Naive thymus-derived CD8-positive, alpha-beta T cell (primary cell): Measurements from ENCODE around the gene MEFV. TPM values are rescaled to one million over a fixed set of nuclear protein-coding genes. Genes with fewer than 3 reads are reported as not detected.

ENCODE experiments used
- ATAC-seq, 2 donors: fragments of 150-1000 bp; cut with Tn5 transposase in 1 of 2; sonication (Bioruptor Pico), chemical (Tn5 transposase) in 1 of 2; 1 replicate in 1 of 2; 2 replicates in 1 of 2; pipeline ENCODE4 v1.10.0; 2021; ENCODE audit warnings: mild to moderate bottlenecking in 2 of 2, moderate library complexity in 2 of 2
- POLR2A ChIA-PET: fragments of 350-600 bp; sonication (Branson Sonifier 250); formaldehyde crosslinking; loops from one replicate; lab custom pipeline; 2021; ENCODE audit warnings: antibody characterized with exemption; lab: Charles Lee
- DNase-seq, 10 donors: peaks; one replicate each; pipeline versions ENCODE4 v3.0.0 to v3.0.0-alpha.2; 2020 to 2022
- H3K27ac Mint-ChIP-seq, 10 donors: one replicate each; pipeline ENCODE4 v1.8.0; 2020 to 2022; ENCODE audit warnings: mild to moderate bottlenecking in 10 of 10, mixed read lengths in 10 of 10, moderate library complexity in 4 of 10, inconsistent platforms in 1 of 10
- H3K27me3 Mint-ChIP-seq, 5 donors: one replicate each; pipeline ENCODE4 v1.8.0; 2021 to 2022; ENCODE audit warnings: mixed read lengths in 5 of 5
- H3K36me3 Mint-ChIP-seq, 3 donors: one replicate each; pipeline ENCODE4 v1.8.0; 2020 to 2022; ENCODE audit warnings: mixed read lengths in 3 of 3, mild to moderate bottlenecking in 2 of 3, inconsistent platforms in 1 of 3
- H3K4me1 Mint-ChIP-seq, 4 donors: one replicate each; pipeline ENCODE4 v1.8.0; 2021 to 2022; ENCODE audit warnings: mixed read lengths in 4 of 4
- H3K4me3 Mint-ChIP-seq, 10 donors: one replicate each; pipeline ENCODE4 v1.8.0; 2020 to 2022; ENCODE audit warnings: mild to moderate bottlenecking in 10 of 10, mixed read lengths in 10 of 10, moderate library complexity in 6 of 10, inconsistent platforms in 1 of 10
- H3K9me3 Mint-ChIP-seq, 9 donors: one replicate each; pipeline ENCODE4 v1.8.0; 2020 to 2022; ENCODE audit warnings: mixed read lengths in 9 of 9, mild to moderate bottlenecking in 3 of 9, inconsistent platforms in 1 of 9, moderate library complexity in 1 of 9
- polyA plus RNA-seq, 3 donors: library from polyadenylated mRNA; unstranded; fragments of 300-500 nt; fragmentation: Illumina TruSeq; gene quantifications; one replicate each; pipeline ENCODE4 v1.2.3, GENCODE V29; 2021
- total RNA-seq, 8 experiments: library from RNA in 2 of 8; stranded (reverse) in 2 of 8; gene quantifications; one replicate each; pipeline ENCODE4 v1.2.3 and lab custom pipeline; 2021 to 2026

MEFV gene, protein sequence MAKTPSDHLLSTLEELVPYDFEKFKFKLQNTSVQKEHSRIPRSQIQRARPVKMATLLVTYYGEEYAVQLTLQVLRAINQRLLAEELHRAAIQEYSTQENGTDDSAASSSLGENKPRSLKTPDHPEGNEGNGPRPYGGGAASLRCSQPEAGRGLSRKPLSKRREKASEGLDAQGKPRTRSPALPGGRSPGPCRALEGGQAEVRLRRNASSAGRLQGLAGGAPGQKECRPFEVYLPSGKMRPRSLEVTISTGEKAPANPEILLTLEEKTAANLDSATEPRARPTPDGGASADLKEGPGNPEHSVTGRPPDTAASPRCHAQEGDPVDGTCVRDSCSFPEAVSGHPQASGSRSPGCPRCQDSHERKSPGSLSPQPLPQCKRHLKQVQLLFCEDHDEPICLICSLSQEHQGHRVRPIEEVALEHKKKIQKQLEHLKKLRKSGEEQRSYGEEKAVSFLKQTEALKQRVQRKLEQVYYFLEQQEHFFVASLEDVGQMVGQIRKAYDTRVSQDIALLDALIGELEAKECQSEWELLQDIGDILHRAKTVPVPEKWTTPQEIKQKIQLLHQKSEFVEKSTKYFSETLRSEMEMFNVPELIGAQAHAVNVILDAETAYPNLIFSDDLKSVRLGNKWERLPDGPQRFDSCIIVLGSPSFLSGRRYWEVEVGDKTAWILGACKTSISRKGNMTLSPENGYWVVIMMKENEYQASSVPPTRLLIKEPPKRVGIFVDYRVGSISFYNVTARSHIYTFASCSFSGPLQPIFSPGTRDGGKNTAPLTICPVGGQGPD
- total RNA-seq: under 1 TPM; 0.41 to 0.60 TPM
- polyA plus RNA-seq: not detected
- 0 to 0.50 (median 0.13) reads per million in 6 experiments for total RNA-seq (lab: John Stamatoyannopoulos, UW)

- H3K9me3 Mint-ChIP-seq: no peaks in the 10 kb centered on the region
- H3K27me3 Mint-ChIP-seq: peaks cover 0 to 5% (median 3%) of the 10 kb centered on the region in 5 donors
- no peak for ATAC-seq
- POLR2A ChIA-PET: no interaction called here
- no peak for DNase-seq
- H3K27ac Mint-ChIP-seq: no peak within 1 kb of the TSS
- no peaks in the 10 kb centered on the region for H3K36me3 Mint-ChIP-seq
- H3K4me1 Mint-ChIP-seq: peaks cover 0 to 1% (median 0%) of the 10 kb centered on the region in 4 donors
- peak within 1 kb of the TSS in 1 of 10 donors; percentile 61 for H3K4me3 Mint-ChIP-seq
These were observed at the start of gene MEFV for GRCh38 chr16:3256146-3256865. TSS of gene MEFV (minus strand) at chr16:3256633. CDS start at chr16:3256587, 46 bp downstream.

- DNase-seq (no peak), ATAC-seq (no peak)
- Mint-ChIP-seq H3K4me3 (peak overlapping the region; percentile 75 to 90 (median 84)), H3K9me3 (peaks cover 0 to 80% (median 23%) of the 10 kb centered on the region in 9 donors), H3K27me3 (no peaks in the 10 kb centered on the region), H3K27ac (peak overlapping the region; percentile 37 to 94 (median 80)), H3K36me3 (peaks cover 29 to 78% (median 45%) of the 10 kb centered on the region in 3 donors), H3K4me1 (peaks cover 9 to 31% (median 20%) of the 10 kb centered on the region in 4 donors)
- POLR2A ChIA-PET: interaction anchor here (0.6 to 5.2 kb wide), 14 partner anchors 10 to 152 kb away, joined by 3 to 59 read pairs (median 6); partner anchors contain the start of genes ZNF174, ZNF263 and ZSCAN32
These were observed 49.6 kb upstream of the MEFV start for GRCh38 chr16:3306078-3306477.

GRCh38 chr16:3305109-3306068, 49.0 kb upstream of the MEFV start, which contains the start of the genes TIGD7 and ZNF75A:
TSS of gene TIGD7 (minus strand) at chr16:3305430. CDS start at chr16:3300614, 4,816 bp downstream.
TSS of gene ZNF75A (plus strand) at chr16:3305497. CDS start at chr16:3308429, 2,932 bp downstream.
- H3K36me3 Mint-ChIP-seq: peaks cover 34 to 78% (median 48%) of the 10 kb centered on the region in 3 donors
- peaks cover 5 to 79% (median 27%) of the 10 kb centered on the region in 9 donors for H3K9me3 Mint-ChIP-seq
- peak; percentile 93 to 96 for ATAC-seq
- peaks cover 9 to 31% (median 20%) of the 10 kb centered on the region in 4 donors for H3K4me1 Mint-ChIP-seq
- POLR2A ChIA-PET: interaction anchor here (0.6 to 5.2 kb wide), 25 partner anchors 10 to 281 kb away, joined by 3 to 59 read pairs (median 5); partner anchors contain the start of genes CLUAP1, OR1F1, ZNF174 and ZNF213
- peak within 1 kb of the TSS; percentile 37 to 94 (median 84) for H3K27ac Mint-ChIP-seq
- peak within 1 kb of the TSS; percentile 75 to 90 (median 84) for H3K4me3 Mint-ChIP-seq
- peak; percentile 67 to 93 (median 84) for DNase-seq
- no peaks in the 10 kb centered on the region for H3K27me3 Mint-ChIP-seq

- Mint-ChIP-seq H3K27ac (peak overlapping the region; percentile 37 to 93 (median 80)), H3K4me1 (peaks cover 9 to 31% (median 20%) of the 10 kb centered on the region in 4 donors), H3K9me3 (peaks cover 15 to 78% (median 37%) of the 10 kb centered on the region in 9 donors), H3K36me3 (peaks cover 44 to 78% (median 44%) of the 10 kb centered on the region in 3 donors), H3K4me3 (peak overlapping the region; percentile 75 to 90 (median 84)), H3K27me3 (no peaks in the 10 kb centered on the region)
- no peak for ATAC-seq
- no peak for DNase-seq
- POLR2A ChIA-PET: interaction anchor here (0.7 to 5.2 kb wide), 18 partner anchors 15 to 280 kb away, joined by 3 to 59 read pairs (median 4); partner anchors contain the start of genes CLUAP1, OR1F1, ZNF174 and ZNF213
These were observed 47.9 kb upstream of the MEFV start for GRCh38 chr16:3304370-3304769.

DNA sequence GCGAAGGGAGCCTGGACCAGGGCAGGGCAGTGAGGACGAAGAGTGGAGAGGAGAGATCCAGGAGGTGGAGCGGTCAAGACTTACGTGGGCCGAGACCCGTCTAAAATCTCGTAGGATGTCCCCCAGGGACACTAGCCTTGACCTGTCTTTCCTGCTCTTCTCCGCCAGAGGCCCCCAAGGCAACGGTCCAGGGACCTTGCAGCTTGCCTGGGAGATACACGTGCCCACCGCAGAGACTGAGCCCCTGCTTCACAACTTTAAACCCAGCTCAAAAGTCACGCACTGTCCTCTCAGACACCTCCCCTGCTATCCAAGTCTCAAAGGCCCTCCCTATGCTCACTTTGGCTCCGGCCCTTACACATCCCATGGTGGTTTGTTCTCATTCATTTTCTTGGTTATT, 39.4 kb upstream of the MEFV start:
- peaks cover 36 to 73% (median 54%) of the 10 kb centered on the region in 3 donors for H3K36me3 Mint-ChIP-seq
- POLR2A ChIA-PET: interaction anchor here (0.5 to 1.3 kb wide), 3 partner anchors 13 to 113 kb away, joined by 3 to 6 read pairs (median 4); no protein-coding TSS in a partner anchor
- peaks cover 0 to 9% (median 0%) of the 10 kb centered on the region in 4 donors for H3K4me1 Mint-ChIP-seq
- no peak overlapping the region for H3K27ac Mint-ChIP-seq
- DNase-seq (no peak), ATAC-seq (no peak)
- H3K27me3 Mint-ChIP-seq: no peaks in the 10 kb centered on the region
- H3K4me3 Mint-ChIP-seq: peak overlapping the region in 1 of 10 donors; percentile 29
- peaks cover 18 to 89% (median 67%) of the 10 kb centered on the region in 9 donors for H3K9me3 Mint-ChIP-seq

DNA sequence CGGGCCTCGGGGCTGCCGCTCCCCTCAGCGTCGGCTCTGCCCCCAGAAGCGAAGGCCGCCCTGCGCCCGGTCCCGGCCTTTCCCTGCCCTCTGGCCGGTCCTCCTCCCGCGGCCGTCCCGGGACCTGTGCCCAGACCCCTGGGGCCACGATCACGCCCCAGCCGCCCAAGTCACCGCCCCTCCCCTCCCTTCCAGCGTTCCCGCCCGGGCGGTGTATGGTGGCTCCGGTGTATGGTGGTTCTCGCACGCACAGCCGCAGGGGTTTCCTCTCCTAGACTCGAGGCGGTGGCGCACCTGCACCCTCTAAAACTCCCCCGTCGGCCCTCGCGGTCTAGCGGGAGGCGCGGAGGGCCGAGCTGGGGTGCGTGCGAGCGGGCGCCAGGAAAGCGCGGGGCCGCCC, 38.8 kb upstream of the MEFV start:
- Mint-ChIP-seq H3K36me3 (peaks cover 36 to 73% (median 50%) of the 10 kb centered on the region in 3 donors), H3K9me3 (peaks cover 16 to 90% (median 62%) of the 10 kb centered on the region in 9 donors), H3K27ac (no peak overlapping the region), H3K4me1 (peaks cover 0 to 11% (median 0%) of the 10 kb centered on the region in 4 donors), H3K27me3 (no peaks in the 10 kb centered on the region), H3K4me3 (no peak overlapping the region)
- no peak for ATAC-seq
- POLR2A ChIA-PET: no interaction called here
- no peak for DNase-seq

- ATAC-seq (no peak), DNase-seq (no peak)
- Mint-ChIP-seq H3K4me1 (peaks cover 0 to 11% (median 0%) of the 10 kb centered on the region in 4 donors), H3K27ac (no peak overlapping the region), H3K4me3 (no peak overlapping the region), H3K27me3 (no peaks in the 10 kb centered on the region), H3K36me3 (peaks cover 37 to 76% (median 58%) of the 10 kb centered on the region in 3 donors), H3K9me3 (peaks cover 7 to 95% (median 42%) of the 10 kb centered on the region in 9 donors)
- POLR2A ChIA-PET: interaction anchor here (0.5 kb wide), 1 partner anchor 198 kb away, joined by 4 read pairs; no protein-coding TSS in a partner anchor
These were observed 36.2 kb upstream of the MEFV start for GRCh38 chr16:3292604-3293003.

DNA sequence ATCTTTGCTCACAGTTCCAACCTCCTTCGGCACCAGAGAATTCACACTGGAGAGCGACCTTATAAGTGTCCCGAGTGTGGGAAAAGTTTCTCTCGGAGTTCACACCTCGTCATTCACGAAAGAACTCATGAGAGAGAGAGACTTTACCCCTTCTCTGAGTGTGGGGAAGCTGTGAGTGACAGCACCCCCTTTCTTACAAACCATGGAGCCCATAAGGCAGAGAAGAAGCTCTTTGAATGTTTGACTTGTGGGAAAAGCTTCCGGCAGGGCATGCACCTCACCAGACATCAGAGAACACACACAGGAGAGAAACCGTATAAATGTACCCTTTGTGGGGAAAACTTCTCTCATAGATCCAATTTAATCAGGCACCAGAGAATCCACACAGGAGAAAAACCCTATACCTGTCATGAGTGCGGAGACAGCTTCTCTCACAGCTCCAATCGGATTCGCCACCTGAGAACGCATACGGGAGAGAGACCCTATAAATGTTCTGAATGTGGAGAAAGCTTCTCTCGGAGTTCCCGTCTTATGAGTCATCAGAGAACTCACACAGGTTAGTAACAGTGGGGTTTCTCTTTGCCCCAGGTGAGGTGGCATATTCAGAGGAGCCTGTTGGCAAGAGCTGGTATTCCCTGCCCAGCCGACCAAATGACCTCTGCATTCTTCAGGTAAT, 33.7 kb upstream of the MEFV start:
- H3K4me3 Mint-ChIP-seq: peak overlapping the region in 1 of 10 donors; percentile 20
- DNase-seq: no peak
- no peaks in the 10 kb centered on the region for H3K27me3 Mint-ChIP-seq
- H3K9me3 Mint-ChIP-seq: peaks cover 5 to 92% (median 35%) of the 10 kb centered on the region in 9 donors
- H3K4me1 Mint-ChIP-seq: peaks cover 3 to 26% (median 12%) of the 10 kb centered on the region in 4 donors
- peaks cover 37 to 86% (median 82%) of the 10 kb centered on the region in 3 donors for H3K36me3 Mint-ChIP-seq
- ATAC-seq: no peak
- POLR2A ChIA-PET: interaction anchor here (0.5 to 1.0 kb wide), 2 partner anchors 167 to 218 kb away, joined by 3 read pairs; no protein-coding TSS in a partner anchor
- H3K27ac Mint-ChIP-seq: no peak overlapping the region

GRCh38 chr16:3285131-3285530, 28.7 kb upstream of the MEFV start:
- POLR2A ChIA-PET: interaction anchor here (0.7 to 5.0 kb wide), 5 partner anchors 21 to 159 kb away, joined by 3 to 59 read pairs (median 21); partner anchors contain the start of genes NAA60, TIGD7, ZNF174 and ZNF597
- no peak for ATAC-seq
- DNase-seq: no peak

More at GRCh38 chr16:3285131-3285530, 28.7 kb upstream of the MEFV start:
- peak overlapping the region in 7 of 10 donors; percentile 35 to 99 (median 67) for H3K27ac Mint-ChIP-seq
- H3K27me3 Mint-ChIP-seq: no peaks in the 10 kb centered on the region
- peaks cover 0 to 50% (median 10%) of the 10 kb centered on the region in 9 donors for H3K9me3 Mint-ChIP-seq
- peaks cover 18 to 61% (median 61%) of the 10 kb centered on the region in 3 donors for H3K36me3 Mint-ChIP-seq
- peaks cover 15 to 43% (median 37%) of the 10 kb centered on the region in 4 donors for H3K4me1 Mint-ChIP-seq
- H3K4me3 Mint-ChIP-seq: peak overlapping the region; percentile 73 to 98 (median 94)
